GM19238 (cell line): ENCODE results near the gene COMMD3.

Experiments
- DNase-seq: peaks from one replicate; pipeline ENCODE4 v3.0.0; 2011; ENCODE audit warnings: low spot score; ENCODE audit not compliant: insufficient read length

The COMMD3 gene

GRCh38 chr10:22366435-22366703 lies 50.2 kb downstream of the COMMD3 start:
- DNase-seq, result no peak

GRCh38 chr10:22366771-22367170 lies 50.6 kb downstream of the COMMD3 start:
- DNase-seq, result no peak

- no peak for DNase-seq
Observed at GRCh38 chr10:22367471-22367870, 51.3 kb downstream of the COMMD3 start.

DNA sequence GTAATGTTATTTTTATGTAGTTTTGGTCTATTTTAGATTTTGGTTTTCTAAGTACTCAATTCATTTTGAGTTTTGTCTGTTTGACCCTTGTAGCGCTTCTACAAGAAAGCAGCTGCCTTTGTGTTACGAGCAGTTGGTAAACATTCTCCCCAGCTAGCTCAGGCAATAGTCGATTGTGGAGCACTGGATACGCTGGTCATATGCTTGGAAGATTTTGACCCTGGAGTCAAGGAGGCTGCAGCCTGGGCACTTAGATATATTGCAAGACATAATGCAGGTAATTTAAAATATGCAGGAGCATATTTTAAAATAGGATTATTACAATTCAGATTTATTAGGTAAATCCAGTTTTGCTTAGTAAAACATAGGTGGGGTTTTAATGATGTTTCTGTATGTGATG lies 52.2 kb downstream of the COMMD3 start:
- DNase-seq, result no peak

DNA sequence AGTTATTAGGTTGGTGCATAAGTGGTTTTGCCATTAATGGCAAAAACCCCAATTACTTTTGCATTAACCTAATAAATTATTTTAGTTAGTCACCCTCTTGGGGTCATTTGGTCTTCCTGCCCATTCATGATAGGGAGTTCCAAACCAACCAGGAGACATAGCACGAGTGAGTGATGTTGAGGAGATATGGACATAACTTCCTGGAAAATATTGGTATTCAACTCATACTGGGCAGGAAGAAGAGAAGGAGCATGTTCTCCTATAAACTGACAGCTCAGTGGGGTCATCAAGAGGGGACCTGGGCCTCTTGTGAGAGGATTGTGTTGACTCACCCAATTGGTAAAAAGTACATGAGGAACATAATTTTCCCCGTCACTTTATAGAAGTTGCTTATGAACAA lies 52.8 kb downstream of the COMMD3 start:
- no peak for DNase-seq

GRCh38 chr10:22369434-22370072 lies 53.4 kb downstream of the COMMD3 start:
- no peak for DNase-seq
